HCT116 (cell line): Measurements from ENCODE around the gene HSPA9. TPM values are rescaled to one million over a fixed set of nuclear protein-coding genes. Genes with fewer than 3 reads are reported as not detected.

ENCODE experiments used
- ATAC-seq: fragments of 200-7000 bp; cut with Tn5 transposase; 2 replicates; pipeline ENCODE4 v1.9.1; 2020; ENCODE audit warnings: mild to moderate bottlenecking, moderate library complexity
- BruUV-seq: library from RNA; stranded (reverse); fragments of 400-500 nt; replicated peaks from 2 replicates; lab custom pipeline; 2021; lab: Mats Ljungman, UMichigan
- CTCF ChIA-PET: fragments of 300-600 bp; sonication (Branson Sonifier 250); formaldehyde crosslinking; loops from one replicate; lab custom pipeline; 2021; ENCODE audit warnings: antibody characterized with exemption; lab: Charles Lee
- POLR2A ChIA-PET: fragments of 300-600, 350-600 bp; sonication (Branson Sonifier 250); formaldehyde crosslinking; loops from one replicate; lab custom pipeline; 2021; ENCODE audit warnings: antibody characterized with exemption; lab: Charles Lee
- RAD21 ChIA-PET, 2 experiments: fragments of 300-600 bp; sonication (Branson Sonifier 250); formaldehyde crosslinking; loops; one replicate each; lab custom pipeline; 2023; ENCODE audit warnings: low total read pairs in 2 of 2; ENCODE audit not compliant: uncharacterized antibody in 2 of 2, unreplicated experiment in 2 of 2, low non-redundant PET in 1 of 2; lab: Charles Lee
- DNase-seq: peaks from one replicate; pipeline ENCODE4 v3.0.0-alpha.2; 2010; ENCODE audit warnings: low read depth, low spot score
- H2AFZ ChIP-seq: fragments of 200-600 bp; shearing (Covaris generic), sonication (generic); 2 replicates; pipeline ENCODE4 v1.6.1; 2017; ENCODE audit warnings: low read depth, mixed run types, mixed read lengths, antibody characterized with exemption, low read length; ENCODE audit not compliant: poor library complexity, severe bottlenecking
- H3K27ac ChIP-seq: 2 replicates; pipeline ENCODE4 v1.5.1; 2012; ENCODE audit warnings: low read depth, low read length
- H3K27me3 ChIP-seq: fragments of 200-600 bp; sonication (generic); 2 replicates; pipeline ENCODE4 v1.6.1; 2016; ENCODE audit warnings: mixed run types, low read length, mixed read lengths; ENCODE audit not compliant: insufficient read depth
- H3K36me3 ChIP-seq, 2 experiments: fragments of 200-500 bp in 1 of 2; fragments of 200-600 bp in 1 of 2; sonication (Bioruptor generic) in 1 of 2; sonication (generic) in 1 of 2; 2 replicates each; pipeline versions ENCODE4 v1.5.1 to v1.6.1; 2014 to 2016; ENCODE audit warnings: low read length in 2 of 2, inconsistent platforms in 1 of 2, mixed read lengths in 1 of 2, mixed run types in 1 of 2; ENCODE audit not compliant: insufficient read depth in 2 of 2, control insufficient read depth in 1 of 2
- H3K4me1 ChIP-seq, 2 experiments: fragments of 200-600 bp in 1 of 2; sonication (generic) in 1 of 2; 2 replicates each; pipeline versions ENCODE4 v1.5.1 to v1.6.1; 2012 to 2017; ENCODE audit warnings: low read length in 2 of 2, inconsistent platforms in 1 of 2, mild to moderate bottlenecking in 1 of 2, mixed read lengths in 1 of 2, mixed run types in 1 of 2, moderate library complexity in 1 of 2; ENCODE audit not compliant: insufficient read depth in 2 of 2, control insufficient read depth in 1 of 2
- H3K4me2 ChIP-seq: fragments of 200-600 bp; sonication (generic); 2 replicates; pipeline ENCODE4 v1.6.1; 2017; ENCODE audit warnings: mixed run types, low read length, mixed read lengths
- H3K4me3 ChIP-seq, 2 experiments: fragments of 200-600 bp in 1 of 2; sonication (generic) in 1 of 2; replicated peaks in 1 of 2; 2 replicates each; pipeline ENCODE4 v1.5.1; 2011 to 2016; ENCODE audit warnings: low read length in 2 of 2, control low read depth in 1 of 2, low read depth in 1 of 2, mild to moderate bottlenecking in 1 of 2, mixed read lengths in 1 of 2, mixed run types in 1 of 2
- H3K79me2 ChIP-seq: fragments of 200-600 bp; sonication (generic); 2 replicates; pipeline ENCODE4 v1.6.1; 2017; ENCODE audit warnings: mild to moderate bottlenecking, mixed run types, low read length, moderate library complexity, mixed read lengths; ENCODE audit not compliant: insufficient read depth
- H3K9ac ChIP-seq: fragments of 200-600 bp; sonication (generic); 2 replicates; pipeline ENCODE4 v1.6.1; 2016; ENCODE audit warnings: low read length, mixed read lengths
- H3K9me2 ChIP-seq: fragments of 200-600 bp; sonication (generic), shearing (Covaris generic); 2 replicates; pipeline ENCODE4 v1.6.1; 2017; ENCODE audit warnings: mixed run types, mild to moderate bottlenecking, moderate library complexity; ENCODE audit not compliant: insufficient read depth
- H3K9me3 ChIP-seq, 2 experiments: fragments of 200-500 bp in 1 of 2; fragments of 200-600 bp in 1 of 2; sonication (Bioruptor generic) in 1 of 2; sonication (generic) in 1 of 2; 2 replicates each; pipeline ENCODE4 v1.6.1; 2014 to 2017; ENCODE audit warnings: low read length in 2 of 2, mixed read lengths in 2 of 2, inconsistent platforms in 1 of 2, low read depth in 1 of 2, mild to moderate bottlenecking in 1 of 2, mixed run types in 1 of 2, moderate library complexity in 1 of 2; ENCODE audit not compliant: control insufficient read depth in 1 of 2, insufficient read depth in 1 of 2
- H4K20me1 ChIP-seq: fragments of 200-600 bp; sonication (generic), shearing (Covaris generic); 2 replicates; pipeline ENCODE4 v1.6.1; 2017; ENCODE audit warnings: mixed run types, mild to moderate bottlenecking, moderate library complexity; ENCODE audit not compliant: insufficient read depth
- CBX3 ChIP-seq: IDR thresholded peaks from 2 replicates; pipeline ENCODE4 v1.6.1; 2012; ENCODE audit warnings: low read depth
- POLR2AphosphoS5 ChIP-seq: IDR thresholded peaks from 2 replicates; pipeline ENCODE4 v1.6.1; 2011; ENCODE audit warnings: mild to moderate bottlenecking, low read depth, low read length, moderate library complexity
- RAD21 ChIP-seq: IDR thresholded peaks from 2 replicates; pipeline ENCODE4 v1.6.1; 2012; ENCODE audit warnings: low read depth, mild to moderate bottlenecking
- SIN3A ChIP-seq: IDR thresholded peaks from 2 replicates; pipeline ENCODE4 v1.6.1; 2012; ENCODE audit warnings: low read depth
- SP1 ChIP-seq: IDR thresholded peaks from 2 replicates; pipeline ENCODE4 v1.6.1; 2012; ENCODE audit warnings: low read depth
- TCF7L2 ChIP-seq: IDR thresholded peaks from 2 replicates; pipeline ENCODE4 v1.7.0; 2011; ENCODE audit warnings: borderline replicate concordance, inconsistent platforms; ENCODE audit not compliant: insufficient read depth, insufficient read length; ENCODE audit errors: extremely low read depth
- intact Hi-C: fragments of 100-400 bp; cut with micrococcal nuclease; formaldehyde crosslinking; loops from 2 replicates; pipeline ENCODE4 v1.10.0; 2022
- total RNA-seq: library from RNA; stranded (reverse); gene quantifications from one replicate; pipeline ENCODE4 v1.2.1, GENCODE V29; 2021; ENCODE audit not compliant: unreplicated experiment
- TF ChIP-seq, protein P1 (sequence below): IDR thresholded peaks from 2 replicates; pipeline ENCODE4 v1.6.1; 2012; ENCODE audit warnings: low read depth
- TF ChIP-seq, protein P2 (sequence below): IDR thresholded peaks from 2 replicates; pipeline ENCODE4 v1.6.1; 2012
- TF ChIP-seq, protein P3 (sequence below): IDR thresholded peaks from 2 replicates; pipeline ENCODE4 v1.6.1; 2011; ENCODE audit warnings: mild to moderate bottlenecking, low read length, moderate library complexity; ENCODE audit not compliant: insufficient replicate concordance; ENCODE audit errors: extremely low read depth

HSPA9 gene
- total RNA-seq, 1 experiment from 2014 or later: 486 TPM

DNA sequence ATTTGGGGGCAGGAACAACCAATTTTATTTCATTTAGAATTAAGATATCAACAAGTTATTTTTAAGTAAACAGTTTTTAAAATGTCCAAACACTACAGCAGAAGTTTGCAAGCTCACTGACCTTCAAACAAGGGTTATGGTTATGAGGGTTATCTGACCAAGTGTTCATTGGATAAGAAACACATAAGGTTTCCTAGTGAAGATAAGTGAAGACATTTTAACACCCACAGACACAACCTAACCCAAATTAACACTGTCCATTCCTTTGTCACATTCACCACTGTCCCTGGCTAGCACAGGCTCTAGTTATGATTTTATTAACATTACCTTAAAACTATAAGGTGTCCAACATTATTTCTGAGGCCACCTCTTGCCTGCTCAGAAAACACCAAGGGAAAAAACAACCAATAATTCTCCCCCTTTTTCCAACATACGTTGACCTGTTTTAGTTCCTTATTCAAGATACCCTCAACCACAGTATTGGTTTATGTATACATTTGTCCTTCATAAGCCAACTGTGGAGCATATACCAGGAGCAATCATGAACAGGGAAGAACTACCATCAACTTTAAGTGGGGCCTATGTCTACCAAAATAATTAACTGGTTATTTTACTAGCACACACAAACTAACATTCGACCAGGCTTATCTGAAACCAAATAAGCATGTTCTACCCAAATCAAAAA is 36.1 kb downstream of the HSPA9 start:
- Histone ChIP-seq H3K9me3 (no peaks in the 10 kb centered on the region), H3K9ac (no peak overlapping the region), H2AFZ (no peak overlapping the region), H3K27me3 (no peaks in the 10 kb centered on the region), H3K79me2 (peaks cover 93% of the 10 kb centered on the region), H4K20me1 (peaks cover 56% of the 10 kb centered on the region; the same call in 1 of the 2 replicates), H3K36me3 (peaks cover 12 to 67% of the 10 kb centered on the region in 2 experiments), H3K9me2 (no peaks in the 10 kb centered on the region), H3K27ac (no peak overlapping the region), H3K4me3 (no peak overlapping the region), H3K4me2 (no peak overlapping the region; the same call in 1 of the 2 replicates), H3K4me1 (peaks cover 11 to 33% of the 10 kb centered on the region in 2 experiments; a peak in 3 of 4 replicates)
- BruUV-seq: no TSS peak
- POLR2A ChIA-PET: no interaction called here
- RAD21 ChIA-PET: no interaction called here
- TF ChIP-seq CBX3 (no peak), RAD21 (no peak)
- CTCF ChIA-PET: no interaction called here
- intact Hi-C loops: no loop called here
- ATAC-seq: no peak
- DNase-seq: no peak

DNA sequence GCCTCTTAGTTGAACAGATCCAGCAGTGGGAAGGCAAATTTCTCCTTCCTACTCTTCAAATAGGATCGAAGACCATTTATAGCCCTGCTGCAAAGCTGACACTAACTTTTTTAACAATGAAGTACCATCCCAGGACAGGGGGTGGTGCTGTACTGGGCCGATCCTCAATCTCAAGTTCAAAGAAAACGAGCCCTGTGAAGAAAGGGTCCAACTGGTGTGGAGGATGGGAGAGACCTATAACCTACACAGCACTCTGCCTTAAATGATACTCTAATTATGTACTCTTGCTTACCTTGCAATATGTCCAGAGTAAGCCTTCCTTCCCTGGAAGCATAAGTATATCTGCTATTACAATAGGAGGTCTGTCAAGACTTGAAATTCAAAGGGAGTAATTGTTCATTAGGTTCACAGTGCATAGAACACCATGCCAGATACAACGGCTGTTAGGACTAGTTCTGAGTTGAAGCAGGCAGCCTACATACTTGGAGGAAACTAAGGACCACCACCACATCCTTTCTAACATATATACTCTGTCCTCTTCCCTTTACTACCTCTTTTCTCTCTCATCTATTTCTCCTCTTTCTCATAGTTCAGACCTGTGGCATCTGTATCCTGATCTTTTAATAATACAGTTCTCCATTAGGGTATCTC is 38.4 kb downstream of the HSPA9 start:
- Histone ChIP-seq H3K36me3 (peaks cover 14 to 72% of the 10 kb centered on the region in 2 experiments), H4K20me1 (peaks cover 69% of the 10 kb centered on the region; the same call in 1 of the 2 replicates), H3K9ac (no peak overlapping the region), H3K79me2 (peaks cover 97% of the 10 kb centered on the region), H3K4me1 (peaks cover 11 to 31% of the 10 kb centered on the region in 2 experiments; a peak in 3 of 4 replicates), H3K9me3 (no peaks in the 10 kb centered on the region), H3K4me2 (no peak overlapping the region), H3K27me3 (no peaks in the 10 kb centered on the region), H3K9me2 (no peaks in the 10 kb centered on the region), H2AFZ (no peak overlapping the region), H3K27ac (no peak overlapping the region), H3K4me3 (no peak overlapping the region)
- intact Hi-C loops: no loop called here
- ChIA-PET RAD21 (no interaction called here), POLR2A (no interaction called here), CTCF (interaction anchor here (0.5 kb wide), 1 partner anchor 730 kb away, joined by 3 read pairs; no protein-coding TSS in a partner anchor)
- no TSS peak for BruUV-seq
- DNase-seq: no peak
- peak; percentile 87 for ATAC-seq
- TF ChIP-seq RAD21 (no peak), SIN3A (no peak), POLR2AphosphoS5 (no peak), SP1 (no peak), TCF7L2 (peak; percentile 57)
- TF ChIP-seq, protein P1, sequence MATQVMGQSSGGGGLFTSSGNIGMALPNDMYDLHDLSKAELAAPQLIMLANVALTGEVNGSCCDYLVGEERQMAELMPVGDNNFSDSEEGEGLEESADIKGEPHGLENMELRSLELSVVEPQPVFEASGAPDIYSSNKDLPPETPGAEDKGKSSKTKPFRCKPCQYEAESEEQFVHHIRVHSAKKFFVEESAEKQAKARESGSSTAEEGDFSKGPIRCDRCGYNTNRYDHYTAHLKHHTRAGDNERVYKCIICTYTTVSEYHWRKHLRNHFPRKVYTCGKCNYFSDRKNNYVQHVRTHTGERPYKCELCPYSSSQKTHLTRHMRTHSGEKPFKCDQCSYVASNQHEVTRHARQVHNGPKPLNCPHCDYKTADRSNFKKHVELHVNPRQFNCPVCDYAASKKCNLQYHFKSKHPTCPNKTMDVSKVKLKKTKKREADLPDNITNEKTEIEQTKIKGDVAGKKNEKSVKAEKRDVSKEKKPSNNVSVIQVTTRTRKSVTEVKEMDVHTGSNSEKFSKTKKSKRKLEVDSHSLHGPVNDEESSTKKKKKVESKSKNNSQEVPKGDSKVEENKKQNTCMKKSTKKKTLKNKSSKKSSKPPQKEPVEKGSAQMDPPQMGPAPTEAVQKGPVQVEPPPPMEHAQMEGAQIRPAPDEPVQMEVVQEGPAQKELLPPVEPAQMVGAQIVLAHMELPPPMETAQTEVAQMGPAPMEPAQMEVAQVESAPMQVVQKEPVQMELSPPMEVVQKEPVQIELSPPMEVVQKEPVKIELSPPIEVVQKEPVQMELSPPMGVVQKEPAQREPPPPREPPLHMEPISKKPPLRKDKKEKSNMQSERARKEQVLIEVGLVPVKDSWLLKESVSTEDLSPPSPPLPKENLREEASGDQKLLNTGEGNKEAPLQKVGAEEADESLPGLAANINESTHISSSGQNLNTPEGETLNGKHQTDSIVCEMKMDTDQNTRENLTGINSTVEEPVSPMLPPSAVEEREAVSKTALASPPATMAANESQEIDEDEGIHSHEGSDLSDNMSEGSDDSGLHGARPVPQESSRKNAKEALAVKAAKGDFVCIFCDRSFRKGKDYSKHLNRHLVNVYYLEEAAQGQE: no peak
- TF ChIP-seq, protein P2, sequence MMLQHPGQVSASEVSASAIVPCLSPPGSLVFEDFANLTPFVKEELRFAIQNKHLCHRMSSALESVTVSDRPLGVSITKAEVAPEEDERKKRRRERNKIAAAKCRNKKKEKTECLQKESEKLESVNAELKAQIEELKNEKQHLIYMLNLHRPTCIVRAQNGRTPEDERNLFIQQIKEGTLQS: no peak
- TF ChIP-seq, protein P3, sequence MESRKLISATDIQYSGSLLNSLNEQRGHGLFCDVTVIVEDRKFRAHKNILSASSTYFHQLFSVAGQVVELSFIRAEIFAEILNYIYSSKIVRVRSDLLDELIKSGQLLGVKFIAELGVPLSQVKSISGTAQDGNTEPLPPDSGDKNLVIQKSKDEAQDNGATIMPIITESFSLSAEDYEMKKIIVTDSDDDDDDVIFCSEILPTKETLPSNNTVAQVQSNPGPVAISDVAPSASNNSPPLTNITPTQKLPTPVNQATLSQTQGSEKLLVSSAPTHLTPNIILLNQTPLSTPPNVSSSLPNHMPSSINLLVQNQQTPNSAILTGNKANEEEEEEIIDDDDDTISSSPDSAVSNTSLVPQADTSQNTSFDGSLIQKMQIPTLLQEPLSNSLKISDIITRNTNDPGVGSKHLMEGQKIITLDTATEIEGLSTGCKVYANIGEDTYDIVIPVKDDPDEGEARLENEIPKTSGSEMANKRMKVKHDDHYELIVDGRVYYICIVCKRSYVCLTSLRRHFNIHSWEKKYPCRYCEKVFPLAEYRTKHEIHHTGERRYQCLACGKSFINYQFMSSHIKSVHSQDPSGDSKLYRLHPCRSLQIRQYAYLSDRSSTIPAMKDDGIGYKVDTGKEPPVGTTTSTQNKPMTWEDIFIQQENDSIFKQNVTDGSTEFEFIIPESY: no peak
